Measurements from ENCODE around the gene SIL1.
"Not testable (repeated sequence)": the region's sequence is repeated elsewhere in the genome, so short reads cannot be mapped to it uniquely, and the experiment has no call there.

The SIL1 gene

DNA sequence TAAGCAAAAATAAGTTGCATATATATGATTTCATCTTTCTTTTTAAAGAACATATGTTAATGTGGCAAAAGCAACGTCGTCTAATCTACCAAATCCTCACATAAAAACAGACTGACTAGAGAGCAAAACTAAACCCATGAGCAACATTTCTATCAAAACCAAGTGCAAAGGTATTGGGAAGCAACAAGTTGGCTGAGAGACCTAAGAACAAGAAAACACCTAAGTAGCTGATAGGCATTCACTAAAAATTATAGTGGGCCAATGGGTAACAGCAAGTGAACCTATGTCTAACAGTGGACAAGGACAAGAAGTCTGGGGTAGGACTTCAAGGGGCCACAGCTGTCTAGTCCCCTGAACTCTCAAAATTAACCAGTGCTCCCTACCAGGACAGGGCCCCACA is 130.1 kb downstream of the SIL1 start:
- DNase-seq (ENCODE audit: low read depth) = no peak

DNA sequence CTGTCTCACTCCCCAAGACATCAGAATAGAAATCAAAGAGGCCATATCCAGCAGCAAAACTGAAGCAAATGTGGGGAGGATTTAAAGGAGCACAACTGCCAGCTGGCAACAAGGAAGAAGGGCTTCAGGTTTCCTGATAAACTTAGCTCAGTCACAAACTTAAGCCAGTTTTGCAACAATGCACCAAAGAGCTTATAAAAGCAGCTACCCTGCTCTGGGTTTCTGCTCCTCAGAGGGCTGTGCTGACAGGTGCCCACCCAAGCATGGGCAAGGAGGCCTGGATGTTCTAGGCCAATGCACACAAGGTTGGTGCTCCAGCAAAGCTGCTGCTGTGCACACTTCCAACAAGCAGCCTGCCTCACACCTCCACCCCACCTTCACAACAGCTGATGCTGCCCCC is 132.9 kb downstream of the SIL1 start:
- DNase-seq (ENCODE audit: low read depth) = no peak

DNA sequence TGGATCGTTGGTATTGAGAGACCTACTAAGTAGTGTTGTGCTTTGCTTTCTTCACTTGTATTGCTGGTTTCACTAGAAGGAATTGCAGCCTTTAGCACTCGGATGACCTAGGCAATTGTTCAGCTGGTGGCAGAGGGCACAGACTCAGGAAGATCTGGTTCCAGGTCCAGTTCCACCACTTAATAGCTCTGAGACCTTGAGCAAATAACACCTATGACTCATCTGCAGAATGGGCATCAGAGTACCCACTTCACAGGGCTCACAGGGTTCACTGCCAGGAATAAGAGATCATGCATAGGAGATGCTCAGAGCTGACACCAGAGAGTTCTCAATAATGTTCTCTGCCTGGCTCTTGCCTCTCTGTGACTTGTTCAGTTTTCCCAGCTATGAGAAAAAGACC is 133.6 kb downstream of the SIL1 start:
- DNase-seq (ENCODE audit: low read depth) = no peak

DNA sequence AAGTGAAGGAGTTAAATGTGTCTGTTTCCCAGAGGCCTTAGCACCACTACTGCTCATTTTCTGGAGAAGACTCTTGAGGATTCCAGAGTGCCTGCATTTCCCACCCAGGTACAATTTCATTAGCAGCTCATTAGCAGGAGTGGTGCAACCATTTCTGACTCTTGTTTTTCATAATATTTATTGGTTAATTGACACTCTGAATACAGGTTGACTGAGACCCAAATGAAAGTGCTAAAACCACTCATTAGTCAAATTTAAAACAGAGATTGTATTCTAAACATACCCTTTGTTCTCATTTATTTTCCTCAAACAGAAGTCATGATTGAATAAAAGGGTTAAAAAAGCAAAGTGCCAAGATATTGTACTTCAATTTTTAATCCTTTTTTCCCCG is 134.5 kb downstream of the SIL1 start:
- no peak for DNase-seq (ENCODE audit: low read depth)

DNA sequence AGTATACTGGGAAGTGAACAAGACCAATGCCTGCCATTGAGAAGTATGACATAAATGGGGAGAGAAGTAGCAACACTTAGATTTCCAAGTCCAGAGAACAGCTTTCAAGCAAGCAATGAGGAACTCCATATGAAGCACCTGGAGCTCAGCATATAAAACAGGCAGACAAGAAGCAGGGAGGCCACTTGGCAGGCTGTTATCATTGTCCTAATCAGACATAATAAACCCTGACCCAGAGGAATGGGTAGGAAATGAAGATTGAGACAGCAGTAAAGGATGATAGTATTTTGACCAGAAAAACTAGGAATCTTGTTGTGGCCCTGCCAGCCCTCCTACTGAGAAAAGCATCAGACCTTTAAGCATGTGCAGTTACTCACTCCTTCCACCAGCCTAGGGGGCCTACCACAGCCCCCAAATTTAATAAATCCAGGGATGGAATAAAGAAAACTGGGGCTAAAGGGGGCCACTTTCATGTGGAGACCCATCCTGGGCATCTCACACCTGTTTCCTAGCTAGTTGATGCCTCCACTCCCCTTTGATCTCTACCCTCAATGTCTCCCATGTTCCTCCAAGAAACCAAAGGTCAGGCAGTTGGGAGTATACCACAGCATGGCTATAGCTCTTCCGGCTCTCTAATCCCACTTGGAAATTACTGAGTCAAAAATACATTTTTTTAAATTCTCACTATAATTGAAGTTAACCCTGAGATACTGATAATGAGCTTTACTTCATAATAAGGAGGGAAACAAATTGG is 135.1 kb downstream of the SIL1 start:
- DNase-seq (ENCODE audit: low read depth) = no peak

DNA sequence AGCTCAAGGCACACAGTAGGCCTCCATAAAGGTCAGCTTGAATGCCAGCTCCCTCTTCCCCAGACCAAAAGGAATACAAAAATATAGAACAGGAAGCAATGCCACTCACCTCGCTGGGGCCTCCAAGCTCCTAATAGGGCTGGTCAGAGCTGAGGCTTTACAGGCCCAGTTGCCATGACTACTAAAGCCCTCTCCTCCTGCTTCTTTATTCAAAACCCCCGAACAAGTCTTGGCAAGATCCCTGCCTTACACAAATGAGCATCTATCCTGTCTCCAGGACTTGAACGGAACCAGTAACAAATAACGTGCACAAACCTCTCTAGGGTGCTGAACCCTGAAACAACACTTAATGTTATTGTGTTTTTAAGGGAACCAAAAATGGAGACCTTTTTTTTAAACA is 136.3 kb downstream of the SIL1 start:
- DNase-seq (ENCODE audit: low read depth) = no peak

DNA sequence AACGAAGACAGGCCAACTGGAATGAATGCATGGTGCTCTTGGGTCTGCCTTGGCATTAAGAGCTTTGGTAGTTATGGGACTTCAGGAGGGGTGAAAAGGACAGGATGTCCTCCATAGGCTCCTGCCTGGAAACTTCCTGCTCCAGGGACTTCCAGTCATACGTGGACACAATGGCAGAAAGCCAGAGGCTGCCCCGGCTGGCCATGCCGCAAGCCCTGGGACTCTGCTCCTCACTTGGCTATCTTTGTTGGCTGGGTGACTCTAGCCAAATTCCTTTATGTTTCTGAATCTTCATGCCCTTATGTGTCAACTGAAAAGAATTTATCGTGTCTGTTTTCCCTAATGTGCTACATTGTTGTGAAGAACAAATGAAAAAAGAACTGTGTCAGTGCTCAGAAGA is 136.9 kb downstream of the SIL1 start:
- DNase-seq (ENCODE audit: low read depth) = peak; percentile 66

DNA sequence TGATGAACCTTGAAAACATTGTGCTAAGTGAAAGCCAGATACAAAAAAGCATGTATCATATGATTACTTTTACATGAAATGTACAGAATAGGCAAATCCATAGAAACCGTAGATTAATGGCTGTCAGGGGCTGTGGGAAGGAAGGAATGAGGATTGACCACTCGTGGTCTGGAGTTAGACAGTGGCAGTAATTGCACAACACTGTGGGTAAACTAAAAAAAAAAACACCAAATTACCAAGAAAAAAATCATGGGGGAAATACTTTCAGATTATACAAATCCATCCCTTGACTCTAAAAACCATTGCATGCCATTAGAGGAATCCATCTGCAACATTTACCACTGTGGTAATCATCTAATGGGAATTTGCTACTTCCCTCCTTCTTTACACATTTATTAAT is 140.0 kb downstream of the SIL1 start:
- no peak for DNase-seq (ENCODE audit: low read depth)

DNA sequence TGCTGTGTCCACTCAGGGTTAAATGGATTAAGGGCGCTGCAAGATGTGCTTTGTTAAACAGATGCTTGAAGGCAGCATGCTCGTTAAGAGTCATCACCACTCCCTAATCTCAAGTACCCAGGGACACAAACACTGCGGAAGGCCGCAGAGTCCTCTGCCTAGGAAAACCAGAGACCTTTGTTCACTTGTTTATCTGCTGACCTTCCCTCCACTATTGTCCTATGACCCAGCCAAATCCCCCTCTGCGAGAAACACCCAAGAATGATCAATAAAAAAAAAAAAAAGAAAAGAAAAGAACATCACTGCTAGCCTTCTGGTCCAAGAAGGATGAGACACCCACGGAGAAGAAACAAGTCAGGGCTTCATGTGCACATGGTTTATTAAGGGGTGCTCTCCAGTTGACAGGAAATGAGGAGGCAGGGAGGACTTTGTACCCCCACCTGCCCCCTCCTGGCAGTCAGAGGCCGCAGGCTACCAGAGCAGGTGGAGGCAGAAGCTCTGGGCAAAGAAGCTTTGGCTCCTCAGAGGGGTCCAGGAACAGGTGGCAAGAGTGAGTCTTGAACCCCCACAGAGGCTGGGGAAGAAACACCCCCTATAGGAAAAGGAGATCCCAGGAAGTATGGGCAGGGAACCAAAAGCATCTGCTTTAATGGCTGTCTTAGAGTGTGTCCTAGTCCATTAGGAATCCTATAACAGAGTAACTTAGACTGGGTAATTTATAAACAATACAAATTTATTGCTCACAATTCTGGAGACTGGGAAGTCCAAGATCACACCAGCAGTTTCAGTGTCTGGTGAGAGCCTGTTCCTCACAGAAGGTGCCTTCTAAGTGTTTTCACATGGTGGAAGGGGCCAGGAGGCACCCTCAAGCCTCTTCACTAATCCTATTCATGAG is 140.9 kb downstream of the SIL1 start:
- not testable (repeated sequence) for DNase-seq (ENCODE audit: low read depth)

DNA sequence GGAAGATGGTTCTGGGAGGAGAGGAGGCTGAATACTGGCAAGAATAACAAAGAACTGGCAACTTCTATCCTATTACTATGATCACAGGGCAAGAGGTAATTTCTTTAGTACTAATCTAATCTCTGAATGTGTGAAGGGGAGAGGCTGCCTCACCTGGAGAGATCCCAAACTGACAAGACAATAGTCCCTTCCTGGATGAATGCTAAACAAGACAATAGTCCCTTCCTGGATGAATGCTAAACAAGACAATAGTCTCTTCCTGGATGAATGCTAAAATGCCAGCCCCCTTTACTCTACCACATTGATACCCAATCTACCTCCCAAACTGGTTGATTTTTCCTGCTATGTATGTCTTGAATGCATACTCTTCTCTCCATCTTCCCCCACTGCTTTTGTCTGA is 145.2 kb downstream of the SIL1 start:
- no peak for DNase-seq (ENCODE audit: low read depth)

DNA sequence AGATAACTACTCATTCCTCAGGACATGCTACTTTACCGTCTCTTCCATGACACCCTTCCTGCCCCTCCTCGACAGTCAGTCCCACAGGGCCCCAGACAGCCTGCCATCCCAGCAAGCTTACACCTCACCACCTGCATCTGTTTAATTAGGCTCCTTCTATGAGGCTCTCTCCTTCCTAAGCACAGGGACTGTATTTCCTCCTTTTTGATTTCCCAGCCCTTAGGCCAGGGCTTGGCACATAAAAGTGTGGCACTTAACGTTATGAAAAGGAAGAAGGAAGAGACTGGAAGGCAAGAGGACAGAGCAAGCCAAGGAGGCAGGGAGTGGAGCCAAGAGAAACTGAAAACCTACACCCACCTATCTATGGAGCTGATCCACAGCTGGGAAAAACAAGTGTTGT is 146.8 kb downstream of the SIL1 start:
- no peak for DNase-seq (ENCODE audit: low read depth)

DNA sequence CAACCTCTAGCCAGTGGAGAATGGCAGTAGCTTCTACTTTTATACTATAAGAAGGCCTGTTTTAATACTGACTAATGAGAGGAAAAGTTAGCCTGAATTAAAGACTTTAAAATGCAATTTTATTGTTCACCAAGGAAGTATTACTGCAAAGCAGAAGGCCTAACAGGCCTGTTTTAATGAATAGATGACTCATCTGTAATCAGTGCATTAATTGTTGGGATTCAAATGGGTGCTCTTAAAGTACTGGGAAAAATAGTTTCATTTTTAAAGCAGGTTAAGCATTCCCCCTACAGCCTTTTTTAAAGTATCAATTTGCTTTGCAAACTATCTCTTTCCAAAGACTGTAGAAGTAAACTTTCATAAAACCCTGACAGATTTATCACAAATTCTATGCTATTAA is 147.7 kb downstream of the SIL1 start:
- no peak for DNase-seq (ENCODE audit: low read depth)

DNA sequence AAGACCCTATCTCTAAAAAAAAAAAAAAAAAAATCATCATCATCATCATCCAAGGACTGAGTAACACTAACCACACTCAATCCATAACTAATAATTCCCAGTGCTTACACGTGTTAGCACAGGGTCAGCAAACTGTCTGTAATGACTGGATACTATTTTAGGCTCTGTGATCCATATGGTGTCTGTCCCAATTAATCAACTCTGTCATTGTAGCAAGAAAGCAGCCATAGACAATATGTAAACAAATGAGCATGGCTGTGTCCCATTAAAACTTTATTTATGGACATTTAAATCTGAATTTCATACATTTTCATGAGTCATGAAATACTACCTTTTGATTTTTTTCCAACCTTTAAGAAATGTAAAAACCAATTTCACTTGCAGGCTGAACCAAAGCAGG is 148.4 kb downstream of the SIL1 start:
- no peak for DNase-seq (ENCODE audit: low read depth)

DNA sequence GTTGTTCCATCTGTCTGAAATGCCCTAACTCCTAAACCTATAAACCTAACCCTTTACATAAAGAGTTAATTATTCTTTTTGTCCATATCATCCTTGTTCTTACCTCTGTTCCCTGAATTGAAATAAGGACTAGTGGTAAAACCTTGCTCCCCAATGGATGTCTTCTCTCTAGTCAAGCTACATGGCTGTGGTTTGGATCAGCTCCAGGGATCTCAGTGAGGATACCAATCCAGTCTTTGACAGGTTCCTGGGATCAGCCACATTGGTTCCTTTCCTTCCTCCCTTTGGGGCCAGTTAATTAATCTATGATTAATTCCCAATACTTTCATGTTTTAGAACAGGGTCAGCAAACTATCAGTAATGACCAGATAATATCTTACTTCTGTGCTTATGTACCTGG is 151.6 kb downstream of the SIL1 start:
- DNase-seq (ENCODE audit: low read depth) = no peak

DNA sequence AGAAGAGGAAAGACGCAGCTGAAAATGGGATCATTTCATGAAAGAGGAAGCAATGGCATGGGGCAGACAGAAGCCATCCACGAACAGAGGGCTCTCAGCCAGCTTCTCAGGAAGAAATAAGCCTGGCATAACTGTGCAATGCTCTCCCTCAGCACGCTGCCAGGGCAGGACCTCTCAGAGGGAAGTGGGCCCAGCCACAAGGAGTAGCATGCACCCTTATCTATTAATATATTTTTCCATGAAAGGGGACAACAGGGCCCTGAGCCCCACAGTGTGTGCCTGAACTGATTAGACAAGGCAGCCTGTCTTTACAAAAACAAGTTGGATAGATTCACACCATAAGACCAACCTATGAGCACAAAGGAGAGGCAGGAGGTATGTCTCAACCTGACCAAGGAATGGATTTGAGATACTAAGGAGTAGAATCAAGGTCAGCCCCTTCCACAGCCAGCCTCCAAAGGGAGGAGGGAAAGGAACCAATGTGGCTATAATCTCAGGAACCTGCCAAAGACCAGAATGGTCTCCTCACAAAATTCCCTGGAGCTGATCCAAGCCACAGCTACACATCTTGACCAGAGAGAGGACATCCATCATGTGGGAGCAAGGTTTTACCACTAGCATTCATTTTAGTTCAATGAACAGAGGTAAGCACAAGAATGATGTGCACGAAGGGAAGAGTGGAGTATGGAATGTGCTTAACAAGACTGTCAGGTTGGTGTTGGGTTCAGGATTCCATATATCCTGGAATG is 154.8 kb downstream of the SIL1 start:
- no peak for DNase-seq (ENCODE audit: low read depth)

DNA sequence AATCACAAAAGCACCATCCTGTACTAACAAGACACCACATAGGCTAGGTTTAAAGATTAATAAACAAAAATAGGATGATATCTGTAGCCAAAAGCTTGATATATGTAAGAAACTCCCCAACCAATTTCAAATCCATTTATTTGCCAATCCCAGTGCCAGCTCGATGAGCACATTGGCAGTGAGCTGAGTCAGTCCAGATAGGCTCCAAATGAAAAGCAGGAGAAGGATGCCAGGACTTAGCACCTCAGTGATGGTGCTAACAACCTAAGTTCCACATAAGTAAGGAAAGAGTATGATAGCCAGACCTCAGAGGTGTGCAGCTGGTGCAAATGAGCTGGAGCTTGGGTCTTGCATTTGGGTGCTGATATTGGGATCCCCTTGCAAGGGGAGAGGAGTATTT is 158.1 kb downstream of the SIL1 start:
- DNase-seq (ENCODE audit: low read depth) = no peak

DNA sequence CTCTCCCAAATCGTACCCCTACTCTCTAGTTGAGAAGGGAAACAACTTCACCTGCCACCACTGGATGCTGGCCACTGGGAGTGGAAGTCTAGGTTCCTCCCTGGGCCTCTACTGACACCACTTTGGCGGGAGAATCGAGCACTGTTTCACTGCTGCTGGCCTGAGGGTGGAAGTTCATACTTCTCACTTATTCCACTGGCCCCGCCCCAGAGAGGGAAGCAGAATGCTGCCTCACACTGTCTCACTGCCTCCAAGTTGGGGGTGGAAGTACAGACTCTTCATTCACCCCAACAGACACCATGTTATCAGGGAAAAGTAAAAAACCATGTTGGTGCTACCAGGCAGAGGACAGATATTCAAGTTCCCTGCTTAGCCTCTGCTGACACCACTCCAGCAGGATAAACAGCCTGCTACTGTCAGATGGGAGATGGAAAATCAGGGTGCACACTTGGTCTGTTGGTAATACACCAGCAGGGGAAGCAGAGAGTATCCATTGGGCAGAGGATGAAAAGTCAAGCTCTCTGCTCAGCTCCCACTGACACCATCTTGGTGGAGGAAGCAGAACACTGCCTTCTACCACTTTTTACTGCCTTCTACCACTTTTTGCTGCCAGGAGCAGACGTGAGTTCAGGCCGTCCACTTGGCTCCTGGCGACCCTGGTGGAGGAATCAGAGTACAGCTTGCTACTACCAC is 159.4 kb downstream of the SIL1 start:
- DNase-seq (ENCODE audit: low read depth) = no peak

DNA sequence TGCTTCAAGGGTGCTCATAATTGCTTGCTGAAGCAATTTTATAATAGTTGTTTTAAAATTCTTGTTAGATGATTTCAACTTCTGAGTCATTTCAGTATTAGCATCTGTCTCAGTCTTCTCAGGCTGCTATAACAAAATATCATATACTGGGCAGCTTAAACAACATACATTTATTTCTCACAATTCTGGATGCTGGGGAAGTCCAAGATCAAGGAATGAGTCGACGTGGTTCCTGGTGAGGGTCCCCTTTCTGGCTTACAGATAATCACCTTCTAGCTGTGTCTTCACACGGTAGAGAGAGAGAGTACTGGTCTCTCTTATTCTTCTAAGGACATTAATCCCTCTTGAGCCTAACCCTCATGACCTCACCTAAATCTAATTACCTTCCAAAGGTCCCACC is 160.4 kb downstream of the SIL1 start:
- DNase-seq (ENCODE audit: low read depth) = no peak

DNA sequence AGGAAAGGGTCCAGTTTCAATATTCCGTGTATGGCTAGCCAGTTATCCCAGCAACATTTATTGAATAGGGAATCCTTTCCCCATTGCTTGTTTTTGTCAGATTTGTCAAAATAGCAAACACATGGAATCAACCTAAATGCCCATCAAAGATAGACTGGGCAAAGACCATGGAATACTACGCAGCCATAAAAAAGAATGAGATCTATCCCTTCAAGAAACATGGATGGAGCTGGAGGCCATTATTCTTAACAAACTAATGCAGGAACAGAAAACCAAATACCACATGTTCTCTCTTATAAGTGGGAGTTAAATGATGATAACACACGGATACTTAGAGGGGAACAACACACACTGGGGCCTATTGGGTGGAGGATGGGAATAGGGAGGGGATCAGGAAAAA is 161.8 kb downstream of the SIL1 start:
- DNase-seq (ENCODE audit: low read depth) = not testable (repeated sequence)

DNA sequence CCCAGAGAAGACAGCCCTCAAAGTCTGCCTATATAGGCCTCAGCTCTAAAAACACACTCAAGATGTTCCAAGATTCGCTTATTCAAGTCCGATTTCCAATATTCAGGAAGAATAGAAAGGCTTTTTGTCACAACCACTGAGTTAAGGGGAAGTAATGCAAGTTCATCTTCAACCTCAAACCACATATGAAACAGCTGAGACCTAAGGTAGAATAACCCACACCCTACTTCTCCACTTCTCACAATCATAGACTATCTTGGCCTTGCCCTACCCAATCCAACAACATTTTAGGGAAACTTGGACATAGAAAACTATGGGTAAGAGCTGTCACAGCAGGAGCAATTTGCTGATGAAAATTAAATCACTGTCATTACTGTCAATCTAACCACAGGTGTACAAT is 171.0 kb downstream of the SIL1 start:
- DNase-seq (ENCODE audit: low read depth) = no peak

DNA sequence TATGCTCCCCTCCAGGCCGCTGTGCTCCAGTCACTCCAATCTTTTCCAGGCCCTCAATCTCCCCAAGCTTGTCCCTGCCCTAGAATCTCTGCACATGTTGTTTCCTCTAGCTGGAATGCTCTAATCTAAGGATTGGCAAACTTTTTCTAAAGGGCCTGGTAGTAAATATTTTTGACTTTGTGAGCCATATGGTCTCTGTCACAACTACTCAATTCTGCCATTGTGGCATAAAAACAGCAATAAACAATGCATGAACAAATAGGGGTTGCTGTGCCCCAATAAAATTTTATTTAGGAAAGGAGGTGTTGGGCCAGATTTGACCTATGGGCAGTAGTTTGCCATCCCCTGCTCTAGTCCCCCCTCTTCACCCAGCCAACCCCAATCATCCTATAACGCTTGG is 172.5 kb downstream of the SIL1 start:
- DNase-seq (ENCODE audit: low read depth) = no peak

DNA sequence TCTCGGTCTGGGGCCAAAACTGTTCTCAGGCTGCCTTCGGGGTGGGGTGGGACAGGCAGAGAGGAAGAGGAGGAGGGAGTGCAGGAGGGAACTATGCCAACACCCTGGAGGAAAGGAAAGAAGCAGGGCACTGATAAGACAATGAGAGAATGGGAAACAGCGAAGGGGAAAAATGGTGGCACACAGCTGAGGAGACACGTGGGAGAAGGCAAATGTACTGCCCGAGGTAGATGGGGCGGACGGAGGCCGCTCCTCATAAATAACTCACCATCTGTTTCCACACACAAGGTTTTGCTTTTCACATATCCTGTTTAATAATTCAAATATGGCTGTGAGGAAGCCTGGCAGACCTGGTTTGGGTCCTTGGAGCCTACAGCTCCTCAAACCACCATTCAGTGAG is 174.9 kb downstream of the SIL1 start:
- DNase-seq (ENCODE audit: low read depth) = no peak
